NCI-H82 (cell line): ENCODE data around the gene RCN1.

Experiments used
- DNase-seq: peaks from one replicate; lab custom pipeline; 2025; lab: John Stamatoyannopoulos, UW

The RCN1 gene

GRCh38 chr11:32079553-32079952 lies 11.3 kb upstream of the RCN1 start:
- DNase-seq: peak; percentile 91

GRCh38 chr11:32080361-32080980 lies 10.4 kb upstream of the RCN1 start:
- DNase-seq: peak; percentile 30

- peak; percentile 87 for DNase-seq
These were observed 9.7 kb upstream of the RCN1 start for GRCh38 chr11:32081129-32081641.

DNA sequence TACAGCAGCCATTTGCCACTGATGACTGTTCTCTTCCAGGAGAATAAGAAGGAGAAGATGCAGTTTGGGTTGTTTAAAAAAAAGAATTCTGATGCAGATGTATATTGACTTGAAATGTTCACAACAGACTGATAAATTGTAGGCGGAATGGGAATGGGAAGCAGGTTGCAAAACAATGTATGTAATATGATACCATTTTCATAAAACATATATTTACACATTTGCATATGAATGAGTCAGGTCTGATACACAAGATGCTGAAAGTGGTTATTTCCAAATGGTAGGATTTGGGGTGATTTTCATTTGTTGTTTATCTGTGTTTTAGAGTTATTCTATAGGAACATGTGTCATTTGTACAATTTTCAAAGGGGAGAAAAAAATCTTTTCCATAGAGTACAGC lies 9.0 kb upstream of the RCN1 start:
- DNase-seq: no peak

- no peak for DNase-seq
These were observed 8.4 kb upstream of the RCN1 start for GRCh38 chr11:32082346-32082986.

DNA sequence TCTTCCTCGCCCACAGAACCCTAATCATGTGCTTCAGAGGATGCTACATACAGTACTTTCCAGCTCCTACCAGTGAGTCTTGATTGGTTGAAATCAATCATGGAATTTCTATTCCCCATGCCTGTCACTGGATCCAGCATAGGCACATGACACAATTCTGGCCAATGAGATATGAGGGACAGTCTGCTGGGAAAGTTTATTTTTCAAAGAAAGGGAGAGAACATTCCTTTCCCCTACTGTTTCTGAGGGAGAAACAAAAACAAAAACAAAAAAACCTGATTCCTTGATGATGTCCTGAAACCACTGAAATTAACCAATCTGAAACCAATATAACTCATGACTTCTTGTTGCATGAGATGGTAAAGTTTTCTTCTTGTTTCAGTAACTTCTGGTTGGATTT lies 3.3 kb upstream of the RCN1 start:
- DNase-seq: no peak

- no peak for DNase-seq
These were observed 2.5 kb upstream of the RCN1 start for GRCh38 chr11:32088117-32088941.

DNA sequence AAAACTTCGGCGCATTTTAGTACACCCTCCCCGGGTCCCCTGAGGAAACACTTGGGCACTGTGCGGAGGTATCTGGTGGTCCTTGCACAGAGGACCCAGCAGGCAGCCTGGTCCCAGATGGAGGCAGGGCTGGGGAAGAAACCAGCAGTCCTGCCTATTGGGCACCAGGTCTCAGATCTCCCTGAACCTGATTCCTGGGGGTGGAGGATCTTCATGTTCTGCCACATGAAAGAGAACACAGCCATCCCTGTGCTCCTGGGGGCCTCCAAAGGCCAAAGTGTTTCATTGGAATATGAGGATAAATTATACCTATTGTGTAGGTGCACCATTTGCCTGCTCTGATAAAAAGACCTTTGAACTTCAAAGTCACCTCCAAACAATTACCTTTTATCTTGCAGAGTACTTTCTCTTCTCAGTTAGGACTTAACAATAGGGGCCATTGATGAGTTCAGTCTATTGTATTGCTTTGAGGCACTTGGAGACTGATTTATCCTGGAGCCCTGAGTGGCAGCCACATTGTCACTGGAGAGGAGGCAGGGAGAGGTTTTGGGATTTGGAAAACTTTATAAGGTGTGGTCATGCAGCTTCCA lies 1.8 kb downstream of the RCN1 start:
- no peak for DNase-seq

GRCh38 chr11:32094923-32095322 lies 4.0 kb downstream of the RCN1 start:
- DNase-seq: no peak

- DNase-seq: no peak
These were observed 7.4 kb downstream of the RCN1 start for GRCh38 chr11:32098142-32098903.

- DNase-seq: peak; percentile 34
These were observed 8.6 kb downstream of the RCN1 start for GRCh38 chr11:32099516-32099915.

GRCh38 chr11:32100495-32100894 lies 9.6 kb downstream of the RCN1 start:
- DNase-seq: peak; percentile 10

GRCh38 chr11:32101791-32102190 lies 10.9 kb downstream of the RCN1 start:
- no peak for DNase-seq

GRCh38 chr11:32103121-32103719 lies 12.3 kb downstream of the RCN1 start:
- DNase-seq: peak; percentile 13

GRCh38 chr11:32103941-32104340 lies 13.1 kb downstream of the RCN1 start:
- no peak for DNase-seq

- DNase-seq: no peak
These were observed 15.1 kb downstream of the RCN1 start for GRCh38 chr11:32105871-32106560.

DNA sequence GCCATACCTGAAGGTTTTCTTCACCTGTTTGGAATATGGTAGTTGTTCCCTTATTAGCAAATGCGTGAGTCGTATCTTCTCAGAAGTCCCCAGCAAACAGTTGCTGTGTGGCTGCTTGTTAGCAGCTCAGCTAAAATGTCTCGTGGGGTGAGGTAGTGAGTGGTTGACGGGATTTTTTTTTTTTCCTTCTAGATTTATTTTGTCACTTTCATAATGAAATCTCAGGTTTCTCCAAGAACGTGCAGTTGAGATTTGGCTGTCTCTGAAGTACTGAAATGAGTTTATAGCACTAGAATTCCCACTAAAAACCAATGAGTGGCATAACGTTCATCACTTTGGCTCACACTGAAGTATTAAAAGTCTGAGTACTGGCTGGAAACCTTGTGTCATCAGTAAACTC lies 16.8 kb downstream of the RCN1 start:
- DNase-seq: no peak

DNA sequence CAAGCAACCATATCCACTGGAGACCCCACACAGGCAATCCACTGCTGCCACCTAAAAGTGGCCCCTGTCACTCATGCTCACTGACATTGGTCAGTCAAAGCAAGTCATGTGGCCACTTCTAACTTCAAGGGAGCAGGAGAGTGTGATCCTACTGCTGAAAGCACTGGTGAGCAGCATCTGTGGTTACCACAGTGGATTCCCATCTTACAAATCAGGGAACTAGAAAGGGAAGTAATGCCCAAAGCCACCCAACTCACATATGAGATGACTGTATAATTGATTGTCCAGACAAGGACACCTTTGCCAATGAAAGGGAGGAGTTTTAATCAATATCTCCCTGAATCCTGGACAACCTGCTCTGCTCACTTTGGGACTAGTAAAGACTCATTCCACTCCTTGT lies 17.7 kb downstream of the RCN1 start:
- no peak for DNase-seq

- DNase-seq: no peak
These were observed 18.3 kb downstream of the RCN1 start for GRCh38 chr11:32109138-32109537.

GRCh38 chr11:32109592-32109991 lies 18.7 kb downstream of the RCN1 start:
- DNase-seq: peak; percentile 72

GRCh38 chr11:32110795-32111194 lies 19.9 kb downstream of the RCN1 start:
- no peak for DNase-seq
